HepG2 (cell line): Measurements from ENCODE around the gene TSNAXIP1. TPM values are rescaled to one million over a fixed set of nuclear protein-coding genes. Genes with fewer than 3 reads are reported as not detected.
A peak's percentile ranks its signal among the peaks of the same experiment; 100 is the strongest.

Source experiments
- AKAP8 ChIP-seq: sonication (generic); formaldehyde crosslinking; IDR thresholded peaks from 2 replicates; pipeline ENCODE4 v1.5.1; 2020; ENCODE audit warnings: mild to moderate bottlenecking, missing genetic modification reagents
- BCL6 ChIP-seq: IDR thresholded peaks from 2 replicates; pipeline ENCODE4 v1.6.1; 2016; ENCODE audit warnings: missing genetic modification reagents, missing compliant biosample characterization
- FOXP4 ChIP-seq: sonication (generic); formaldehyde crosslinking; IDR thresholded peaks from 2 replicates; pipeline ENCODE4 v1.4.0; 2020; ENCODE audit warnings: missing genetic modification reagents
- SKI ChIP-seq: fragments of 450-650 bp; IDR thresholded peaks from one replicate; pipeline ENCODE4 v1.6.1; 2018; ENCODE audit warnings: mild to moderate bottlenecking; ENCODE audit not compliant: partially characterized antibody
- SKIL ChIP-seq: sonication (generic); formaldehyde crosslinking; IDR thresholded peaks from 2 replicates; pipeline ENCODE4 v1.8.0; 2022; ENCODE audit warnings: missing genetic modification reagents, mild to moderate bottlenecking, moderate library complexity, borderline replicate concordance
- ZBTB4 ChIP-seq: sonication (generic); formaldehyde crosslinking; IDR thresholded peaks from 2 replicates; pipeline ENCODE4 v1.4.0; 2020; ENCODE audit warnings: missing genetic modification reagents, mild to moderate bottlenecking, borderline replicate concordance
- ZMYM4 ChIP-seq: sonication (generic); formaldehyde crosslinking; IDR thresholded peaks from 2 replicates; pipeline ENCODE4 v1.8.1; 2023; ENCODE audit warnings: mild to moderate bottlenecking, missing genetic modification reagents
- ZNF331 ChIP-seq: sonication (generic); formaldehyde crosslinking; IDR thresholded peaks from 2 replicates; pipeline ENCODE4 v1.4.0; 2020; ENCODE audit warnings: missing genetic modification reagents
- ZNF354B ChIP-seq: sonication (generic); formaldehyde crosslinking; IDR thresholded peaks from 2 replicates; pipeline ENCODE4 v1.8.0; 2022; ENCODE audit warnings: mild to moderate bottlenecking, missing genetic modification reagents
- ZNF451 ChIP-seq: sonication (generic); formaldehyde crosslinking; IDR thresholded peaks from 2 replicates; pipeline ENCODE4 v1.5.0; 2020; ENCODE audit warnings: mild to moderate bottlenecking, missing genetic modification reagents
- ZNF773 ChIP-seq: sonication (generic); formaldehyde crosslinking; IDR thresholded peaks from 2 replicates; pipeline ENCODE4 v1.4.0; 2020; ENCODE audit warnings: missing genetic modification reagents, borderline replicate concordance
- polyA plus RNA-seq, 8 experiments: library from polyadenylated mRNA; depleted of rRNA in 3 of 8; stranded (reverse) in 7 of 8; unstranded in 1 of 8; fragments of >200 nt; fragmentation: Illumina TruSeq in 4 of 8; extraction: Trizol in 4 of 8; gene quantifications; 2 replicates each; pipeline versions ENCODE4 v1.2.1 to v1.2.3, GENCODE V29; 2011 to 2016; ENCODE audit warnings: low read depth in 4 of 8, missing spikeins in 1 of 8, mixed read lengths in 1 of 8; ENCODE audit not compliant: insufficient read depth in 1 of 8
- total RNA-seq, 5 experiments: library from RNA; depleted of rRNA; stranded (reverse); fragments of >200 nt; fragmentation: Illumina TruSeq; extraction: Trizol; gene quantifications; 2 replicates each; pipeline ENCODE4 v1.2.3, GENCODE V29; 2016; ENCODE audit warnings: low read depth in 1 of 5
- TF ChIP-seq, protein P1 (sequence below), 2 experiments: sonication (generic) in 1 of 2; formaldehyde crosslinking in 1 of 2; IDR thresholded peaks; 2 replicates each; pipeline versions ENCODE4 v1.4.0 to v1.6.1; 2018 to 2020; ENCODE audit warnings: missing genetic modification reagents in 2 of 2, borderline replicate concordance in 1 of 2, low read depth in 1 of 2, mild to moderate bottlenecking in 1 of 2, missing biosample characterization in 1 of 2
- TF ChIP-seq, protein P2 (sequence below): sonication (generic); formaldehyde crosslinking; IDR thresholded peaks from 2 replicates; pipeline ENCODE4 v1.4.0; 2020; ENCODE audit warnings: missing genetic modification reagents, mild to moderate bottlenecking, borderline replicate concordance
- TF ChIP-seq, protein P3 (sequence below): sonication (generic); formaldehyde crosslinking; IDR thresholded peaks from 2 replicates; pipeline ENCODE4 v1.8.1; 2023; ENCODE audit warnings: mild to moderate bottlenecking, missing genetic modification reagents

The TSNAXIP1 gene
- total and polyA plus RNA-seq, 2 of the 13 experiments (the other 11 are each of a cell fraction or from before 2014, with no cell fraction given) = 0.37 to 0.86 TPM

DNA sequence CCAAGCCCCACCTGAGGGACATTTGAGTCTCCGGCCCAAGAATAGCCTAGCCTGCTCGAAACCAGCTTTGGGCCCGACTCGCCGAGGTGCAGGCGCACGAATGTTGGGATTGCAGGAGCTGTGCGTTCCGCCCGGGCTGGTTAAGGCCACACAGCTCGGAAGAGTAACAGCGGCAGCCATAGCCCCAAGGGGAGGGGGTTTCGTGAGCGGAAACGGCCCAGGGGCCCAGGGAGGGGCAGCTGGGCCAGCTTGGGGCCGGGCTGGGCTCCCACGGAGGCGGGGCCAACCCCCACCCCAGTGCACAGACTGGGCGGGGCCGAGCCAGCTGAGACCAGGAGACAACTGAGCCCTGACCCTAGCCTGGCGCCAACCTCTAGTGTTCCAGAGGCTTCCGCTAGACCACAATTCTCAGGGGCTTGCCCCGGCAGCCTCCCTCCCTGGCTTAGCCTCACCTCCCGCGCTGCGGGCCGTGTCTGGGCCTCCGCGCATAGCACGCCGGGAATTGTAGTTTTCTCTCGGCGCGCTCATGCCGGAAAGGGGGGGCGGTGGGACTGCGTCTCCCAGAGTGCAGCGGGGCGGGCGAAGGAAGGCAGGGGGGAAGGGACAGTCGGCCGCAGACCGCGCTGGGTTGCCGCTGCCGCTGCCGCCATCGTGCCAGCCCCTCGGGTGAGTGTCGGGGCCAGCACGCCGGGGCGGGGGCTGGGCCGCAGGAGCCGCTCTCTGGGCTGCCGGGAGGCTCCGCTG, 39.8 kb downstream of the TSNAXIP1 start, which contains the start of gene NUTF2 (continued):
- TF ChIP-seq FOXP4 (CRISPR knock-in tag) (peak; percentile 77), ZNF773 (no peak; the same call in 1 of the 2 replicates), AKAP8 (peak; percentile 94), SKI (peak; percentile 98), ZNF331 (CRISPR knock-in tag) (peak; percentile 94), ZMYM4 (peak; percentile 69; the same call in 1 of the 2 replicates), ZNF354B (CRISPR knock-in tag) (no peak), ZBTB4 (CRISPR knock-in tag) (0 out of 2 replicates have a peak, but pooled peaks have one; percentile 57), BCL6 (peak; percentile 58), ZNF451 (peak; percentile 24), SKIL (CRISPR knock-in tag) (peak; percentile 90)
- TF ChIP-seq, protein P1, sequence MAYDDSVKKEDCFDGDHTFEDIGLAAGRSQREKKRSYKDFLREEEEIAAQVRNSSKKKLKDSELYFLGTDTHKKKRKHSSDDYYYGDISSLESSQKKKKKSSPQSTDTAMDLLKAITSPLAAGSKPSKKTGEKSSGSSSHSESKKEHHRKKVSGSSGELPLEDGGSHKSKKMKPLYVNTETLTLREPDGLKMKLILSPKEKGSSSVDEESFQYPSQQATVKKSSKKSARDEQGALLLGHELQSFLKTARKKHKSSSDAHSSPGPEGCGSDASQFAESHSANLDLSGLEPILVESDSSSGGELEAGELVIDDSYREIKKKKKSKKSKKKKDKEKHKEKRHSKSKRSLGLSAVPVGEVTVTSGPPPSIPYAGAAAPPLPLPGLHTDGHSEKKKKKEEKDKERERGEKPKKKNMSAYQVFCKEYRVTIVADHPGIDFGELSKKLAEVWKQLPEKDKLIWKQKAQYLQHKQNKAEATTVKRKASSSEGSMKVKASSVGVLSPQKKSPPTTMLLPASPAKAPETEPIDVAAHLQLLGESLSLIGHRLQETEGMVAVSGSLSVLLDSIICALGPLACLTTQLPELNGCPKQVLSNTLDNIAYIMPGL (CRISPR knock-in tag; IDR thresholded peaks at IDR 0.05; ENCODE audit: borderline replicate concordance in 1 of 2, low read depth in 1 of 2) = peak in 1 of 2 experiments; percentile 87; a peak in 3 of 4 replicates
- TF ChIP-seq, protein P2, sequence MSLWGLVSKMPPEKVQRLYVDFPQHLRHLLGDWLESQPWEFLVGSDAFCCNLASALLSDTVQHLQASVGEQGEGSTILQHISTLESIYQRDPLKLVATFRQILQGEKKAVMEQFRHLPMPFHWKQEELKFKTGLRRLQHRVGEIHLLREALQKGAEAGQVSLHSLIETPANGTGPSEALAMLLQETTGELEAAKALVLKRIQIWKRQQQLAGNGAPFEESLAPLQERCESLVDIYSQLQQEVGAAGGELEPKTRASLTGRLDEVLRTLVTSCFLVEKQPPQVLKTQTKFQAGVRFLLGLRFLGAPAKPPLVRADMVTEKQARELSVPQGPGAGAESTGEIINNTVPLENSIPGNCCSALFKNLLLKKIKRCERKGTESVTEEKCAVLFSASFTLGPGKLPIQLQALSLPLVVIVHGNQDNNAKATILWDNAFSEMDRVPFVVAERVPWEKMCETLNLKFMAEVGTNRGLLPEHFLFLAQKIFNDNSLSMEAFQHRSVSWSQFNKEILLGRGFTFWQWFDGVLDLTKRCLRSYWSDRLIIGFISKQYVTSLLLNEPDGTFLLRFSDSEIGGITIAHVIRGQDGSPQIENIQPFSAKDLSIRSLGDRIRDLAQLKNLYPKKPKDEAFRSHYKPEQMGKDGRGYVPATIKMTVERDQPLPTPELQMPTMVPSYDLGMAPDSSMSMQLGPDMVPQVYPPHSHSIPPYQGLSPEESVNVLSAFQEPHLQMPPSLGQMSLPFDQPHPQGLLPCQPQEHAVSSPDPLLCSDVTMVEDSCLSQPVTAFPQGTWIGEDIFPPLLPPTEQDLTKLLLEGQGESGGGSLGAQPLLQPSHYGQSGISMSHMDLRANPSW (CRISPR knock-in tag) = peak; percentile 96; the same call in 1 of the 2 replicates
- TF ChIP-seq, protein P3, sequence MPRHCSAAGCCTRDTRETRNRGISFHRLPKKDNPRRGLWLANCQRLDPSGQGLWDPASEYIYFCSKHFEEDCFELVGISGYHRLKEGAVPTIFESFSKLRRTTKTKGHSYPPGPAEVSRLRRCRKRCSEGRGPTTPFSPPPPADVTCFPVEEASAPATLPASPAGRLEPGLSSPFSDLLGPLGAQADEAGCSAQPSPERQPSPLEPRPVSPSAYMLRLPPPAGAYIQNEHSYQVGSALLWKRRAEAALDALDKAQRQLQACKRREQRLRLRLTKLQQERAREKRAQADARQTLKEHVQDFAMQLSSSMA (CRISPR knock-in tag) = peak; percentile 97
